ENCODE results near the gene CBX2. TPM values are rescaled to one million over a fixed set of nuclear protein-coding genes. Genes with fewer than 3 reads are reported as not detected.
A peak's percentile ranks its signal among the peaks of the same experiment; 100 is the strongest.

Gene CBX2
- total RNA-seq, 1 donor from 2014 or later = 2.6 TPM

- H3K4me1 ChIP-seq = peaks cover 56% of the 10 kb centered on the region
- no peaks in the 10 kb centered on the region for H3K9me3 ChIP-seq (replicated peaks)
- peak overlapping the region; percentile 2 for H3K4me3 ChIP-seq
- intact Hi-C loops (cut with micrococcal nuclease) = no loop called here
- peaks cover 100% of the 10 kb centered on the region for H3K27me3 ChIP-seq (ENCODE audit: low read depth)
- no peak overlapping the region for H3K27ac ChIP-seq (replicated peaks)
- DNase-seq = no peak
- no peaks in the 10 kb centered on the region for H3K36me3 ChIP-seq
- TF ChIP-seq, protein P1, sequence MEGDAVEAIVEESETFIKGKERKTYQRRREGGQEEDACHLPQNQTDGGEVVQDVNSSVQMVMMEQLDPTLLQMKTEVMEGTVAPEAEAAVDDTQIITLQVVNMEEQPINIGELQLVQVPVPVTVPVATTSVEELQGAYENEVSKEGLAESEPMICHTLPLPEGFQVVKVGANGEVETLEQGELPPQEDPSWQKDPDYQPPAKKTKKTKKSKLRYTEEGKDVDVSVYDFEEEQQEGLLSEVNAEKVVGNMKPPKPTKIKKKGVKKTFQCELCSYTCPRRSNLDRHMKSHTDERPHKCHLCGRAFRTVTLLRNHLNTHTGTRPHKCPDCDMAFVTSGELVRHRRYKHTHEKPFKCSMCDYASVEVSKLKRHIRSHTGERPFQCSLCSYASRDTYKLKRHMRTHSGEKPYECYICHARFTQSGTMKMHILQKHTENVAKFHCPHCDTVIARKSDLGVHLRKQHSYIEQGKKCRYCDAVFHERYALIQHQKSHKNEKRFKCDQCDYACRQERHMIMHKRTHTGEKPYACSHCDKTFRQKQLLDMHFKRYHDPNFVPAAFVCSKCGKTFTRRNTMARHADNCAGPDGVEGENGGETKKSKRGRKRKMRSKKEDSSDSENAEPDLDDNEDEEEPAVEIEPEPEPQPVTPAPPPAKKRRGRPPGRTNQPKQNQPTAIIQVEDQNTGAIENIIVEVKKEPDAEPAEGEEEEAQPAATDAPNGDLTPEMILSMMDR (IDR thresholded peaks at IDR 0.05; ENCODE audit: borderline replicate concordance) = no peak
These were observed 24.9 kb downstream of the CBX2 start for GRCh38 chr17:79802736-79803420.

DNA sequence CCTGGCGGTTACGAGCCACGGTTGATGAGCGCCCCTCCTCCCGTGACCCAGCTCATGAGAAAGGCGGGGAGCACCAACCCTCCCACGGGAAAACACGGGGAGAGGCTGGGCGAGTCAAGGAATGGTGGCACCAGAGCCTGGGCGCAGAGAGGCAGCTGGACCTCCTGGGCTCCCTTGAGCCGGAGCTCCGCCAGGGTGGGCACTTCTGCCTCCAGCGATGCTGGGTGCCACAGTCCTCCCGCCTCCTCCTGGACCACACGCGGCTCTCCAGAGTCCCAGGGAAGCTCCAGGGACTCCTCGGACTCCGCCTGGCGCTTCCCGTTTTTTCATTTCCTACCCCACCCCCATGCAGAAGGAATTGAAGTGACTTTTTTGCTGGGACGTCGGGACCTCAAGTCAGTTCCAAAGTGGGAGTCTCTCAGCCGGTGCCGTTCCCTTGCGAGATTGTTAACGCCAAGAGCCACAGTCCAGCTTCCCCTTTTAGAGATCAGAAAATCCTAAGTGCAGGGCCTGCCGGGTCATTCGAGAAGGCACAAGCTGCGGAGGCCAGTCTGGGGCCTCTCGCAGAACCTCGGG lies 25.6 kb downstream of the CBX2 start:
- Histone ChIP-seq H3K4me1 (peaks cover 50% of the 10 kb centered on the region), H3K4me3 (peak overlapping the region; percentile 31), H3K36me3 (no peaks in the 10 kb centered on the region), H3K27me3 (ENCODE audit: low read depth) (peaks cover 100% of the 10 kb centered on the region), H3K9me3 (replicated peaks) (no peaks in the 10 kb centered on the region), H3K27ac (replicated peaks) (no peak overlapping the region)
- DNase-seq = no peak
- intact Hi-C loops (cut with micrococcal nuclease) = no loop called here
- TF ChIP-seq, protein P1 (IDR thresholded peaks at IDR 0.05; ENCODE audit: borderline replicate concordance) = no peak

DNA sequence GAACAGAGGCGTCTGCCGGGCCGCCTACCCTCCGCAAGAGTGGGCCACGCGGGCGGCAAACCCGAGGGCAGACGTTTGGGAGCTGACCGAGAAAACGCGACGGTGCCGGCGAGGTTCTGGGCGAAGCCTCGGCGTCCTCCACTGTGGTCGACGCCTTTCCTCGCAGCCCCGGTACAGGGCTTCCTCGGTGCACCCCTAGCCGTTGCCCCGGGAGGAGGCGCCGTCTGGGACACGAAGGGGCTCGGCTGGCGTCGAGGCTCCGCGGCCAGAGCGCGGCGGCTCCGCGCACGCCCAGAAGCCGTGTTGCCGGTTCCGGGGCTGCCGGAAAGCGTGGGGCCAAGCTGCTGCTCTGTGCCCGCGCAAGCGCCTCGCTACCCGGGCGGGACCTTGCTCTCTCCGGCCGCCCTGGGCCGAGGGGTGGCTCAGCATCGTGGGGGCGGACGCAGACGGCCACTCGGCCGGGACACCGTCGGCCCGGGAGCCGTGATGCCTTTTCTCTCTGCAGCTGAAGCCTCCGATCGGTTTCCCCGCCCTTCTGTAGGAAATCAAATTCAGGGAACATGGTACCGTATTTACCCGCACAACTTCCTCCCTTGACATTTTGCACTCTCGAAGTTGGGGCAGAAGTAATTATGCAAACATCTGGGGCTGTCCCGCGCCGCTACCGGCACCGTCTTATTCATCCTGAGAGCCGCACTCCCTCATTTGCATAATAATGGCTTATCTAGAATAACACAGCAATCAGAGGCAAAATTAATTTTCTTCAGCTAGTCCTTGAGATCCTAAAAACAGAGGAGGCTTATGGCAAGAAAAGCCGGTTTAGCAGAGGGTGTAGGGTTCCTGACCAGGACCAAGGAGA lies 26.3 kb downstream of the CBX2 start:
- H3K27me3 ChIP-seq (ENCODE audit: low read depth) = peaks cover 100% of the 10 kb centered on the region
- no peak for DNase-seq
- intact Hi-C loops (cut with micrococcal nuclease) = no loop called here
- peaks cover 43% of the 10 kb centered on the region for H3K4me1 ChIP-seq
- TF ChIP-seq, protein P1 (IDR thresholded peaks at IDR 0.05; ENCODE audit: borderline replicate concordance) = no peak
- no peaks in the 10 kb centered on the region for H3K9me3 ChIP-seq (replicated peaks)
- H3K36me3 ChIP-seq = no peaks in the 10 kb centered on the region
- peak overlapping the region; percentile 31 for H3K4me3 ChIP-seq
- no peak overlapping the region for H3K27ac ChIP-seq (replicated peaks)

DNA sequence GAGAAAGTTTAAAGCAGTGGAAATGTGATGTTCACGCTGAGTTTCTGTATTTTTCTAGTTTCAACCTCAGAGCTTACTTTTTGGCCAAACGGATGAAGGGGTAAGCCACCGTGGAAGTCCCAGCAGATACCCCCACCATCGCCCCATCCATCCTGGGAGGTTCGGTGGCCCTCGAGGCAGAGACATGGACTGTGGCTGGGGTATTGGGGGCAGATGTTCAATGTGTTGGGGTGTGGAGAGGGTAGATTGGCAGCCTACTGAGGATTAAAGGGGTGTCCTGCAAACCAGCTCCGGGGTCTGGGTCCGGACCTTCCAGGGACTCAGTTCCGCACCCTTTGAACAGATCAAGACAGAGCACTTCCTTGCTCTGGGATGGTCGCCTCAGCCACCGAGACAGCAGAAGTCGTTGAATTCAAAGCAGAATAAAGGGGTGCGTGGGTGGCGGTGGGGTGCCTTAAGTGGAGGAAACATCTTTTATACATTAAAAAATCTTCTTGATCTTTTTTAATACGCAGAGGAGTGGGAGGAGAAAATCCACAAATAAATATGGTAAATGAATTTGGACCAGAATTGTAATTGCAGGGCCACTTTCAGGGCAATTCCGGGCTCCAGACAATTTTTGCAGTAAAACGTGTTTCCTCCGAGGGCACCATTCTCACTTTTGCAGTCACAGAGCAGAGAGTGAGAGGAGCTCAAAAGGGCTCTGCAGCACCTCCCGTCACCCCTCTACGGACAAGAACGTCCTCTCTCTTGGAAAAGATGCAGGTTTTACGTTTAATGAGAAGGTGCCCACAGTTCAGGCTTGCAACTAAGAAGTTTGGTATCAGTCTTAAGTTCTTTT lies 27.1 kb downstream of the CBX2 start:
- DNase-seq = no peak
- no peaks in the 10 kb centered on the region for H3K9me3 ChIP-seq (replicated peaks)
- intact Hi-C loops (cut with micrococcal nuclease) = no loop called here
- no peak overlapping the region for H3K27ac ChIP-seq (replicated peaks)
- no peaks in the 10 kb centered on the region for H3K36me3 ChIP-seq
- peaks cover 99% of the 10 kb centered on the region for H3K27me3 ChIP-seq (ENCODE audit: low read depth)
- H3K4me3 ChIP-seq = no peak overlapping the region
- peaks cover 43% of the 10 kb centered on the region for H3K4me1 ChIP-seq
- TF ChIP-seq, protein P1 (IDR thresholded peaks at IDR 0.05; ENCODE audit: borderline replicate concordance) = no peak

DNA sequence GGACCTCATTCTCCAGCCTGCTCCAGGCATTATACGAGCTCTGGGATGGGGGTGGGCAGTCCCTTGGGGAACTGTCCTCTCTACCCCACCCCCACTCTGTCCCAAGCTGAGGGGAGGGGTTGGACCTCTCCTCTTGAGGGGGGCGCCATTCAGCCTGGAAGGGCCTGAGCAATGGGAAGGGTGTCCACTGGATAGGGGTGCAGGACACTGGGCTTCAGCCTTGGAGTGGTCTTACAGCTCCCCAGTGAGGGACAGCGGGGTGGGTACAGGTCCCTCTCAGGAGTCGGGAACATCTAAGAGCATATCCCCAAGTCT lies 28.5 kb downstream of the CBX2 start:
- Histone ChIP-seq H3K27ac (replicated peaks) (no peak overlapping the region), H3K27me3 (ENCODE audit: low read depth) (peaks cover 99% of the 10 kb centered on the region), H3K36me3 (no peaks in the 10 kb centered on the region), H3K9me3 (replicated peaks) (no peaks in the 10 kb centered on the region), H3K4me3 (no peak overlapping the region), H3K4me1 (peaks cover 42% of the 10 kb centered on the region)
- TF ChIP-seq, protein P1 (IDR thresholded peaks at IDR 0.05; ENCODE audit: borderline replicate concordance) = no peak
- intact Hi-C loops (cut with micrococcal nuclease) = no loop called here
- DNase-seq = no peak

Measured in left ventricle myocardium inferior (tissue), 1 donor.